HepG2 (cell line): Measurements from ENCODE around the gene OR7E24. TPM values are rescaled to one million over a fixed set of nuclear protein-coding genes. Genes with fewer than 3 reads are reported as not detected.

Experiments
- BRD4 ChIP-seq: sonication (generic); formaldehyde crosslinking; IDR thresholded peaks from 2 replicates; pipeline ENCODE4 v1.4.0; 2020; ENCODE audit warnings: missing genetic modification reagents
- CENPBD1 ChIP-seq: sonication (generic); formaldehyde crosslinking; IDR thresholded peaks from 2 replicates; pipeline ENCODE4 v1.8.0; 2022; ENCODE audit warnings: missing genetic modification reagents, low read depth, mild to moderate bottlenecking, borderline replicate concordance
- CTCF ChIP-seq: sonication (generic); formaldehyde crosslinking; IDR thresholded peaks from 2 replicates; pipeline ENCODE4 v1.5.0; 2020; ENCODE audit warnings: mild to moderate bottlenecking, missing genetic modification reagents, moderate library complexity
- DNMT3B ChIP-seq: conservative IDR thresholded peaks from 2 replicates; pipeline ENCODE4 v1.6.1; 2016; ENCODE audit warnings: missing biosample characterization, control low read depth
- KLF11 ChIP-seq: IDR thresholded peaks from 2 replicates; pipeline ENCODE4 v1.6.1; 2016; ENCODE audit warnings: missing compliant biosample characterization
- MYC ChIP-seq: sonication (generic); formaldehyde crosslinking; IDR thresholded peaks from 2 replicates; pipeline ENCODE4 v1.9.0; 2021; ENCODE audit warnings: missing genetic modification reagents, borderline replicate concordance
- NR1H2 ChIP-seq: sonication (generic); formaldehyde crosslinking; IDR thresholded peaks from 2 replicates; pipeline ENCODE4 v1.8.1; 2022; ENCODE audit warnings: low read depth, missing genetic modification reagents, borderline replicate concordance
- PITX1 ChIP-seq: sonication (generic); formaldehyde crosslinking; IDR thresholded peaks from 2 replicates; pipeline ENCODE4 v1.5.1; 2020; ENCODE audit warnings: mild to moderate bottlenecking, missing genetic modification reagents
- RAD21 ChIP-seq: fragments of 450-650 bp; formaldehyde crosslinking; IDR thresholded peaks from 2 replicates; pipeline ENCODE4 v1.5.0; 2020; ENCODE audit warnings: mild to moderate bottlenecking
- SALL1 ChIP-seq: sonication (generic); formaldehyde crosslinking; IDR thresholded peaks from 2 replicates; pipeline ENCODE4 v1.8.0; 2022; ENCODE audit warnings: mild to moderate bottlenecking, missing genetic modification reagents
- SMC3 ChIP-seq: IDR thresholded peaks from 2 replicates; pipeline ENCODE4 v1.6.1; 2011; ENCODE audit warnings: low read length, improper control_type of control experiment
- STAG1 ChIP-seq: sonication (generic); formaldehyde crosslinking; IDR thresholded peaks from 2 replicates; pipeline ENCODE4 v1.4.0; 2020; ENCODE audit warnings: missing genetic modification reagents
- ZFX ChIP-seq: sonication (generic); formaldehyde crosslinking; IDR thresholded peaks from 2 replicates; pipeline ENCODE4 v1.4.0; 2020; ENCODE audit warnings: mild to moderate bottlenecking, low read depth, missing genetic modification reagents, moderate library complexity
- ZMYM4 ChIP-seq: sonication (generic); formaldehyde crosslinking; IDR thresholded peaks from 2 replicates; pipeline ENCODE4 v1.8.1; 2023; ENCODE audit warnings: mild to moderate bottlenecking, missing genetic modification reagents
- ZNF260 ChIP-seq: sonication (generic); formaldehyde crosslinking; IDR thresholded peaks from 2 replicates; pipeline ENCODE4 v1.4.0; 2020; ENCODE audit warnings: missing genetic modification reagents, low read depth, mild to moderate bottlenecking, borderline replicate concordance
- ZNF572 ChIP-seq: sonication (generic); formaldehyde crosslinking; IDR thresholded peaks from 2 replicates; pipeline ENCODE4 v1.5.1; 2020; ENCODE audit warnings: mild to moderate bottlenecking, missing genetic modification reagents
- ZNF768 ChIP-seq: sonication (generic); formaldehyde crosslinking; IDR thresholded peaks from 2 replicates; pipeline ENCODE4 v1.4.0; 2020; ENCODE audit warnings: missing genetic modification reagents
- ZNF770 ChIP-seq: sonication (generic); formaldehyde crosslinking; IDR thresholded peaks from 2 replicates; pipeline ENCODE4 v1.5.0; 2020; ENCODE audit warnings: mild to moderate bottlenecking, missing genetic modification reagents
- polyA plus RNA-seq, 8 experiments: library from polyadenylated mRNA; depleted of rRNA in 3 of 8; stranded (reverse) in 7 of 8; unstranded in 1 of 8; fragments of >200 nt; fragmentation: Illumina TruSeq in 4 of 8; extraction: Trizol in 4 of 8; gene quantifications; 2 replicates each; pipeline versions ENCODE4 v1.2.1 to v1.2.3, GENCODE V29; 2011 to 2016; ENCODE audit warnings: low read depth in 4 of 8, missing spikeins in 1 of 8, mixed read lengths in 1 of 8; ENCODE audit not compliant: insufficient read depth in 1 of 8
- total RNA-seq, 5 experiments: library from RNA; depleted of rRNA; stranded (reverse); fragments of >200 nt; fragmentation: Illumina TruSeq; extraction: Trizol; gene quantifications; 2 replicates each; pipeline ENCODE4 v1.2.3, GENCODE V29; 2016; ENCODE audit warnings: low read depth in 1 of 5
- TF ChIP-seq, protein P1 (sequence below): sonication (generic); formaldehyde crosslinking; IDR thresholded peaks from 2 replicates; pipeline ENCODE4 v1.4.0; 2020; ENCODE audit warnings: missing genetic modification reagents
- TF ChIP-seq, protein P2 (sequence below): sonication (generic); formaldehyde crosslinking; IDR thresholded peaks from 2 replicates; pipeline ENCODE4 v1.8.1; 2023; ENCODE audit warnings: mild to moderate bottlenecking, missing genetic modification reagents, borderline replicate concordance
- TF ChIP-seq, protein P3 (sequence below): sonication (generic); formaldehyde crosslinking; IDR thresholded peaks from 2 replicates; pipeline ENCODE4 v1.8.0; 2022; ENCODE audit warnings: mild to moderate bottlenecking, missing genetic modification reagents; ENCODE audit not compliant: insufficient replicate concordance

OR7E24 gene
- total and polyA plus RNA-seq, 2 of the 13 experiments (the other 11 are each of a cell fraction or from before 2014, with no cell fraction given) = not detected

DNA sequence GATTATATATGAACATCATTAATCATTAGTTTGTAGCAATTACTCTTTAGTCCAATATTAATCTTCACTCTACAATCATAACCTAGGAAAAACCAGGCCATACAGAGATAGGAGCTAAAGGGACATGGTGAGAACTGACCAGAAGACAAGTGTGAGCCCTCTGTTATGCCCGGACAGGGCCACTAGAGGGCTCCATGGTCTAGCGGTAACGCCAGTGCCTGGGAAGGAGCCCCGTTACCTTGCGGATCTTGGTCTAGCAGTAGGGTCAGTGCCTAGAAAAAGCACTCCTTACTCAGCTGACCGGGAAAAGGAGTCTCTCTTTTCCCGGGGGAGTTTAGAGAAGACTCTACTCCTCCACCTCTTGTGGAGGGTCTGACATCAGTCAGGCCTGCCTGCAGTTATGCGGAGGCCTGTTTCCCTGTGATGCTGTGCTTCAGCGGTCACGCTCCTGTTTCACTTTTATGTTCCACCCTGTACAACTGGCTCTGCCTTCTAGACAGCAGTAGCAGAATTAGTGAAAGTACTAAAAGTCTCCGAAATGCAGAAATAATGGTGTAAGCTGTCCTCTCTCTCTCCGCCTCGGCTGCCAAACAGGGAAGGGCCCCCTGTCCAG is 45.1 kb upstream of the OR7E24 start (continued):
- TF ChIP-seq ZNF260 = no peak
- TF ChIP-seq, protein P1, sequence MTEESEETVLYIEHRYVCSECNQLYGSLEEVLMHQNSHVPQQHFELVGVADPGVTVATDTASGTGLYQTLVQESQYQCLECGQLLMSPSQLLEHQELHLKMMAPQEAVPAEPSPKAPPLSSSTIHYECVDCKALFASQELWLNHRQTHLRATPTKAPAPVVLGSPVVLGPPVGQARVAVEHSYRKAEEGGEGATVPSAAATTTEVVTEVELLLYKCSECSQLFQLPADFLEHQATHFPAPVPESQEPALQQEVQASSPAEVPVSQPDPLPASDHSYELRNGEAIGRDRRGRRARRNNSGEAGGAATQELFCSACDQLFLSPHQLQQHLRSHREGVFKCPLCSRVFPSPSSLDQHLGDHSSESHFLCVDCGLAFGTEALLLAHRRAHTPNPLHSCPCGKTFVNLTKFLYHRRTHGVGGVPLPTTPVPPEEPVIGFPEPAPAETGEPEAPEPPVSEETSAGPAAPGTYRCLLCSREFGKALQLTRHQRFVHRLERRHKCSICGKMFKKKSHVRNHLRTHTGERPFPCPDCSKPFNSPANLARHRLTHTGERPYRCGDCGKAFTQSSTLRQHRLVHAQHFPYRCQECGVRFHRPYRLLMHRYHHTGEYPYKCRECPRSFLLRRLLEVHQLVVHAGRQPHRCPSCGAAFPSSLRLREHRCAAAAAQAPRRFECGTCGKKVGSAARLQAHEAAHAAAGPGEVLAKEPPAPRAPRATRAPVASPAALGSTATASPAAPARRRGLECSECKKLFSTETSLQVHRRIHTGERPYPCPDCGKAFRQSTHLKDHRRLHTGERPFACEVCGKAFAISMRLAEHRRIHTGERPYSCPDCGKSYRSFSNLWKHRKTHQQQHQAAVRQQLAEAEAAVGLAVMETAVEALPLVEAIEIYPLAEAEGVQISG = 0 out of 2 replicates have a peak, but pooled peaks have one; percentile 42
- no peak for TF ChIP-seq PITX1 (CRISPR knock-in tag)
- TF ChIP-seq, protein P2, sequence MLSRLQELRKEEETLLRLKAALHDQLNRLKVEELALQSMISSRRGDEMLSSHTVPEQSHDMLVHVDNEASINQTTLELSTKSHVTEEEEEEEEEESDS = no peak
- peak; percentile 87 for TF ChIP-seq STAG1
- TF ChIP-seq KLF11 (CRISPR knock-in tag) = no peak
- TF ChIP-seq ZNF572 (CRISPR knock-in tag) = no peak
- TF ChIP-seq CTCF (CRISPR knock-in tag) = peak; percentile 90
- no peak for TF ChIP-seq CENPBD1 (CRISPR knock-in tag)
- TF ChIP-seq BRD4 = no peak
- peak; percentile 49; the same call in 1 of the 2 replicates for TF ChIP-seq SMC3
- TF ChIP-seq ZMYM4 (CRISPR knock-in tag) = peak; percentile 29; the same call in 1 of the 2 replicates
- TF ChIP-seq NR1H2 (CRISPR knock-in tag) = no peak
- peak; percentile 45 for TF ChIP-seq RAD21 (CRISPR knock-in tag)
- TF ChIP-seq ZNF768 (CRISPR knock-in tag) = peak; percentile 24; the same call in 1 of the 2 replicates
- 0 out of 2 replicates have a peak, but pooled peaks have one; percentile 16 for TF ChIP-seq SALL1 (CRISPR knock-in tag)
- TF ChIP-seq DNMT3B (CRISPR knock-in tag) = no peak
- peak; percentile 9; the same call in 1 of the 2 replicates for TF ChIP-seq MYC (CRISPR knock-in tag)
- TF ChIP-seq ZFX (CRISPR knock-in tag) = peak; percentile 27; the same call in 1 of the 2 replicates
- no peak for TF ChIP-seq ZNF770 (CRISPR knock-in tag)
- TF ChIP-seq, protein P3, sequence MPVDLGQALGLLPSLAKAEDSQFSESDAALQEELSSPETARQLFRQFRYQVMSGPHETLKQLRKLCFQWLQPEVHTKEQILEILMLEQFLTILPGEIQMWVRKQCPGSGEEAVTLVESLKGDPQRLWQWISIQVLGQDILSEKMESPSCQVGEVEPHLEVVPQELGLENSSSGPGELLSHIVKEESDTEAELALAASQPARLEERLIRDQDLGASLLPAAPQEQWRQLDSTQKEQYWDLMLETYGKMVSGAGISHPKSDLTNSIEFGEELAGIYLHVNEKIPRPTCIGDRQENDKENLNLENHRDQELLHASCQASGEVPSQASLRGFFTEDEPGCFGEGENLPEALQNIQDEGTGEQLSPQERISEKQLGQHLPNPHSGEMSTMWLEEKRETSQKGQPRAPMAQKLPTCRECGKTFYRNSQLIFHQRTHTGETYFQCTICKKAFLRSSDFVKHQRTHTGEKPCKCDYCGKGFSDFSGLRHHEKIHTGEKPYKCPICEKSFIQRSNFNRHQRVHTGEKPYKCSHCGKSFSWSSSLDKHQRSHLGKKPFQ (CRISPR knock-in tag) = peak; percentile 93
